Astrocyte of the spinal cord (primary cell): ENCODE data around the gene GJB4.
"Not testable (repeated sequence)": the region's sequence is repeated elsewhere in the genome, so short reads cannot be mapped to it uniquely, and the experiment has no call there.

Experiments
- DNase-seq: peaks from one replicate; pipeline ENCODE4 v3.0.0; 2011; ENCODE audit warnings: low read depth, low spot score
- H3K4me3 ChIP-seq: 2 replicates; pipeline ENCODE4 v1.5.1; 2011; ENCODE audit warnings: low read depth, mild to moderate bottlenecking, low read length, moderate library complexity
- CTCF ChIP-seq: IDR thresholded peaks from 2 replicates; pipeline ENCODE4 v1.5.1; 2012; ENCODE audit warnings: low read depth, mild to moderate bottlenecking, low read length, inconsistent platforms
- in situ Hi-C: cut with HindIII; loops from 2 replicates; pipeline ENCODE4 v1.10.0; 2017; ENCODE audit warnings: low sequenced_read_pairs

GJB4 gene

DNA sequence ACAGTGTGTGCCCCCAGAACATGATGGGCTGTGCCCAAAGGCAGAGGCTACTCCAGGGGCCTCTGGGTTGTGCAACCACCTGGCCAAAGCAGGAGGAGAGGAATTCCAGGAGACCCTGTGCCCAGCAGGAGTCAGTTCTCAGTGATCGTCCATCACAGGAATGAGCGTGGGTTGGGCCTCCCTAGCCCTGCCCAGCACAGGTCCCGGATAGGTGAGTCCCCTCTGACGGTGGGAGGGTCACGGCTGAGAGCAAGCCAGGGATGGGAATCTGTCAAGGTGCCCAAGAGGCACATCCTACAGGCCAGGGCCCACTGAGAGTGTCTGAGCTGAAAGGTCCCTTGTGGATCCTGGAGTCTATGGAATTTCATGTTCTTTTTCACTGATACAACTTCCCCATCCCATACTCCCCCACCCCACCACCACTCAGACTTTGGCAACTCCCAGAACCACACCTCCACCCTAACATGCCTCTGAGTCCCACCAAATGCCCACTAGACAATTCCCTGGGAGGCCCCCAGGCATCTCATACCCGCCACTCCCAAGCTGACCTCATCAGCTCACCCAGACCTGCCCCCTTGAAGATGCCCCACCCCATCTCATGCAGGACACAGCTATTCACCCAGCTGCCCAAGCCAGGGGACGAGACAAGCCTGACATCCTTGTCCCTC lies 3.1 kb downstream of the GJB4 start:
- no peak for DNase-seq
- TF ChIP-seq CTCF, result no peak
- in situ Hi-C loops, result no loop called here
- H3K4me3 ChIP-seq, result no peak overlapping the region

DNA sequence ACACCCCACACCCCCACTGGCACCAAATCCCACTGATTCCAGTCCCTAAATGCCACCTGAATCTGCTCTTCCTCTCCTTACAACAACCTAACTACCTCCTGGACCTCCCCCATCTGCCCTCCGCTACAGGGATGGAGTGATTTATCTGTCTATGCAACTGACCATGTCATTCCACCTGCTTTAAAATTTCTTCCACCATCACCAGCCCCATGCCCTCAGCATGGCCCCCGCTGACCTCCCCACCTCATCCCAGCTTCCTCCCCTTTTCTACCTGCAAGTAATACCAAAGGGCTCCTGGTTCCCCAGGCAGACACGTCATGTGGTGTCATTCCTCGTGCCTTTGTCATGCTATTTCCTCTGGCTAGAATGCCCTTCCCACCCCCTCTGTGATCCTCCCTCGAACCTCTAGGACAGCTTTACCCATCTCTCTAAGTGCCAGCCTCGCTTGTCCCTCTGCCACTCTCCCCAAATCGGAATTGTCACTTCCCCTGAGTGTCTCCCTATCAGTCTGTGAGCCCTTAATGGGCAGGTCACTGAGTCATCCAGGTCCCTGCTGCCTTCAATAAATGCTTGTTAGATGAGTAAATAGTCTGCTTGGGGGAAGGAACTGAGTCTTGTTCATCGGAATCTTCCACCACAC lies 3.7 kb downstream of the GJB4 start:
- in situ Hi-C loops, result no loop called here
- H3K4me3 ChIP-seq, result no peak overlapping the region
- DNase-seq, result peak; percentile 23
- TF ChIP-seq CTCF, result no peak

DNA sequence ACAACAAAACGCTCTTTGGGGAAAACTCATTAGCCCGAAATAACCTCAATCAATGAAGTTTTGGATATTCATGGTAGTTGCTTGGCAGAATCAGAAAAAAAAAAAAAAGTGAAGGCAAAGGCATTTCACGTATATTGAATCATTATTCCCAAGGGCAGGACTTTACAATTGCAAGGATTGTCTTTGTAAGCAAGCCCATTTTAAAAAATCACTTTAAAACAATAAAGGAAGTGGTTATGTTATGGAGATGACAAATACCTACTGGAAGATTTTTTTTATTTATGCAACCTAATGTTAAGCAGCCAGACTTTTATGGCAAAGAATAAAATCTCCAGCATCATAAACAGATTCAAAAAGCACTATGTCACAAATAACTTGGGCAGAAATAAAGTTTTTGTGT lies 9.3 kb downstream of the GJB4 start:
- H3K4me3 ChIP-seq, result no peak overlapping the region
- TF ChIP-seq CTCF, result no peak
- no peak for DNase-seq
- in situ Hi-C loops, result no loop called here

DNA sequence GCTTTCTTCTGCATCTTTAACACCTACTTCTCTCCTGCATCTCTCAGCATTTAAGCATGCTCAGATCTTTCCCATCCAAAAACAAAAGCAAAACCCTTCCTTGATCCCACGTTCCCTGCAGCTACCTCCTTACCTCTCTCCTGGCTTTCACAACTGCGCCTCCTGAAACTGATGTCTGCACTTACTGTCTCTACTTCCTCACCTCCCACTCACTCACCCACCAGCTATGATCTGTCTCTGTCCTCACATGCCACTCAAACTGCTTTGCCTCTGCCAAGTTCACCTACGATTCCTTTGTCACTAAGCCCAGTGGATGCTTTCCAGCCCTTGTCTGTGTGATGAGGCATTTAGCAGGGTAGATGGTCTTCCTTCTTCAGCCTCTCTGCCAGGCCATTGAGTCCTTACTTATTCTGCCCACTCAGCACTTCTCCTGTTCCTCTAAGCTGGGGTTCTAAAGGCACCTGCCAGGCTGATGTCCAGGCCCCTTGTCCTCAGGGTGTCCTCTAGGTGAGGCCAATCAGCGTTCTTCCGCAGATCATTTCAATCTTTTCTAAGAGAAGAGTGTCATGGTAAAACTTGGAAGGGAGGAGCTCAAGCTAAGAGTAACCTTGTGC lies 11.5 kb downstream of the GJB4 start:
- DNase-seq, result no peak
- in situ Hi-C loops, result no loop called here
- TF ChIP-seq CTCF, result no peak
- no peak overlapping the region for H3K4me3 ChIP-seq

DNA sequence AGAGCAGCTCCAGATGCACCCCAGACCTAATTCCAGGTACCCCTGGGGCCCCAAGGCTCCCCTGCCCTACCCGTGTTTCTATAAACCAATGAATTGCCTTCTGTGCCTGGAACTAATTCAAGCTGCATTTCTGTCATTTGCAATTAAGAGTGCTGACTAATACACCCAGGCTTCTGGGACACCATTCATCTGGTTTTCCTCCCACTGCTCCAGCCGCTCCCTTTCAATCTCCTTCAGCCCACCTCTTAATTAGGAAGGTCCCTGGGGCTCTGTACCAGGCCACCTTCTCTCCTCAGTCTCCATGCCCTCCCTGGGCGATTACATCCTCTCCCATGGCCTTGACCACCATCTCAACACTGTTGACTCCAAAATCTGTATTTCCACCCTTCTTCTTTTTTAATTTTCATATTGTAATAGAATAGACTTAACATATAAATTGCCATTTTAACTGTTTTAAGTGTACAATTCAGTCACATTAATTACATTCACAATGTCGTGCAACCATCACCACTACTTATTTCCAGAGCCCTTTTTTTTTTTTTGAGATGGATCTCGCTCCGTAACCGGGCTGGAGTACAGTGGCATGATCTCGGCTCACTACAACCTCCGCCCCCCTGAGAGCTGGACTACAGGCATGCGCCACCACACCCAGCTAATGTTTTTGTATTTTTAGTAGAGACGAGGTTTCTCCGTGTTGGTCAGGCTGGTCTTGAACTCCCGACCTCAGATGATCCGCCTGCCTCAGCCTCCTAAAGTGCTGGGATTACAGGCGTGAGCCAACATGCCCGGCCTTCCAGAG lies 12.2 kb downstream of the GJB4 start:
- TF ChIP-seq CTCF, result no peak
- H3K4me3 ChIP-seq, result no peak overlapping the region
- no peak for DNase-seq
- in situ Hi-C loops, result no loop called here

GRCh38 chr1:34773114-34773513 lies 13.6 kb downstream of the GJB4 start:
- H3K4me3 ChIP-seq, DNase-seq, in situ Hi-C loops: not testable (repeated sequence)
